Stimulated activated CD4-positive, alpha-beta T cell treated with anti-CD3 and anti-CD28 coated beads, Interleukin-4, amount 100 ng/mL, for 48 hours (primary cell): Measurements from ENCODE around the gene FADS1.

Experiments used
- DNase-seq, 2 donors: peaks; one replicate each; pipeline ENCODE4 v3.0.0-alpha.2; 2020; ENCODE audit warnings: low read depth in 2 of 2

FADS1 gene

GRCh38 chr11:61846362-61847020 lies 29.7 kb upstream of the FADS1 start:
- DNase-seq, result no peak

- no peak for DNase-seq
Measured at GRCh38 chr11:61844909-61845565, 28.2 kb upstream of the FADS1 start.

GRCh38 chr11:61842528-61842820 lies 25.7 kb upstream of the FADS1 start:
- no peak for DNase-seq

- no peak for DNase-seq
Measured at GRCh38 chr11:61841636-61842527, 25.1 kb upstream of the FADS1 start.

GRCh38 chr11:61840371-61840770 lies 23.6 kb upstream of the FADS1 start:
- DNase-seq, result no peak

GRCh38 chr11:61839742-61840141 lies 22.9 kb upstream of the FADS1 start:
- no peak for DNase-seq

GRCh38 chr11:61838921-61839320 lies 22.1 kb upstream of the FADS1 start:
- no peak for DNase-seq

GRCh38 chr11:61838501-61838900 lies 21.7 kb upstream of the FADS1 start:
- DNase-seq, result no peak

GRCh38 chr11:61837411-61838005 lies 20.7 kb upstream of the FADS1 start:
- DNase-seq, result no peak

- DNase-seq, result no peak
Measured at GRCh38 chr11:61836193-61836592, 19.4 kb upstream of the FADS1 start.

GRCh38 chr11:61834278-61835048 lies 17.7 kb upstream of the FADS1 start:
- peak; percentile 12 to 31 for DNase-seq

- no peak for DNase-seq
Measured at GRCh38 chr11:61833926-61834277, 17.1 kb upstream of the FADS1 start.

- DNase-seq, result no peak
Measured at GRCh38 chr11:61833471-61833870, 16.7 kb upstream of the FADS1 start.

- no peak for DNase-seq
Measured at GRCh38 chr11:61832754-61833153, 16.0 kb upstream of the FADS1 start.

- no peak for DNase-seq
Measured at GRCh38 chr11:61832207-61832606, 15.4 kb upstream of the FADS1 start.

- no peak for DNase-seq
Measured at GRCh38 chr11:61830237-61831105, 13.7 kb upstream of the FADS1 start.

GRCh38 chr11:61829806-61830205 lies 13.0 kb upstream of the FADS1 start:
- no peak for DNase-seq

- DNase-seq, result peak in 1 of 2 donors; percentile 29
Measured at GRCh38 chr11:61828629-61829407, 12.0 kb upstream of the FADS1 start.

- no peak for DNase-seq
Measured at GRCh38 chr11:61828379-61828628, 11.5 kb upstream of the FADS1 start.
